Panc1 (cell line): ENCODE measurements around the gene FGF19. TPM values are rescaled to one million over a fixed set of nuclear protein-coding genes. Genes with fewer than 3 reads are reported as not detected.
A peak's percentile ranks its signal among the peaks of the same experiment; 100 is the strongest.

Experiments
- ATAC-seq: fragments of 200-7000 bp; cut with Tn5 transposase; 2 replicates; pipeline ENCODE4 v1.9.1; 2020; ENCODE audit warnings: mild to moderate bottlenecking, moderate library complexity
- BruUV-seq: library from RNA; stranded (reverse); fragments of 400-500 nt; replicated peaks from 2 replicates; lab custom pipeline; 2021; lab: Mats Ljungman, UMichigan
- CTCF ChIA-PET: fragments of 300-600 bp; sonication (Branson Sonifier 250); formaldehyde crosslinking; loops from one replicate; lab custom pipeline; 2022; ENCODE audit warnings: antibody characterized with exemption; lab: Charles Lee
- POLR2A ChIA-PET: fragments of 300-600 bp; sonication (Branson Sonifier 250); formaldehyde crosslinking; loops from one replicate; lab custom pipeline; 2022; ENCODE audit warnings: antibody characterized with exemption; lab: Charles Lee
- DNase-seq: peaks from one replicate; pipeline ENCODE4 v3.0.0-alpha.2; 2010; ENCODE audit warnings: low read depth, low spot score
- H3K27ac ChIP-seq: 2 replicates; pipeline ENCODE4 v1.5.1; 2011; ENCODE audit warnings: mild to moderate bottlenecking, low read length, inconsistent platforms
- H3K27me3 ChIP-seq: fragments of 200-500 bp; sonication (Bioruptor generic); 2 replicates; pipeline ENCODE4 v1.6.0; 2014; ENCODE audit warnings: low read length, inconsistent platforms; ENCODE audit not compliant: control insufficient read depth, insufficient read depth
- H3K36me3 ChIP-seq: fragments of 200-500 bp; sonication (Bioruptor generic); 2 replicates; pipeline ENCODE4 v1.5.1; 2014; ENCODE audit warnings: inconsistent platforms, mild to moderate bottlenecking, low read length, moderate library complexity; ENCODE audit not compliant: control insufficient read depth, insufficient read depth
- H3K4me1 ChIP-seq: 2 replicates; pipeline ENCODE4 v1.5.1; 2011; ENCODE audit warnings: inconsistent platforms, mild to moderate bottlenecking, low read length, moderate library complexity; ENCODE audit not compliant: control insufficient read depth, insufficient read depth
- H3K4me3 ChIP-seq, 2 experiments: 2 replicates each; pipeline ENCODE4 v1.5.1; 2011 to 2012; ENCODE audit warnings: low read depth in 2 of 2, low read length in 2 of 2, mild to moderate bottlenecking in 2 of 2, inconsistent platforms in 1 of 2, moderate library complexity in 1 of 2
- H3K9me3 ChIP-seq: fragments of 200-500 bp; sonication (Bioruptor generic); 2 replicates; pipeline ENCODE4 v1.5.1; 2014; ENCODE audit warnings: low read depth, mild to moderate bottlenecking, inconsistent platforms, low read length, moderate library complexity; ENCODE audit not compliant: control insufficient read depth, insufficient read depth
- POLR2AphosphoS5 ChIP-seq: IDR thresholded peaks from 2 replicates; pipeline ENCODE4 v1.6.1; 2012; ENCODE audit warnings: mild to moderate bottlenecking, low read depth, low read length, moderate library complexity
- SIN3A ChIP-seq: IDR thresholded peaks from 2 replicates; pipeline ENCODE4 v1.6.1; 2012; ENCODE audit warnings: low read depth, mild to moderate bottlenecking, low read length, moderate library complexity, borderline replicate concordance; ENCODE audit not compliant: insufficient read depth
- TCF7L2 ChIP-seq: IDR thresholded peaks from 2 replicates; pipeline ENCODE4 v1.6.1; 2011; ENCODE audit warnings: mild to moderate bottlenecking, low read depth, low read length, inconsistent platforms
- in situ Hi-C: cut with HindIII; loops from 2 replicates; pipeline ENCODE4 v1.10.0; 2016; ENCODE audit warnings: low sequenced_read_pairs, low pct_unique_long_range_greater_than_20kb
- intact Hi-C: fragments of 100-400 bp; cut with micrococcal nuclease; formaldehyde crosslinking; loops from one replicate; pipeline ENCODE4 v1.10.0; 2022; ENCODE audit not compliant: unreplicated experiment
- total RNA-seq: library from RNA; stranded (reverse); gene quantifications from one replicate; pipeline ENCODE4 v1.2.1, GENCODE V29; 2021; ENCODE audit not compliant: unreplicated experiment
- TF ChIP-seq, protein P1 (sequence below): fragments of 450-650 bp; IDR thresholded peaks from 2 replicates; pipeline ENCODE4 v1.5.1; 2017; ENCODE audit warnings: mild to moderate bottlenecking
- TF ChIP-seq, protein P2 (sequence below), 2 experiments: IDR thresholded peaks; 2 replicates each; pipeline ENCODE4 v1.6.1; 2011 to 2012; ENCODE audit warnings: low read depth in 2 of 2, control low read depth in 1 of 2, low read length in 1 of 2, mild to moderate bottlenecking in 1 of 2, moderate library complexity in 1 of 2; ENCODE audit not compliant: insufficient read depth in 1 of 2

FGF19 gene
- total RNA-seq, 1 experiment from 2014 or later: not detected

DNA sequence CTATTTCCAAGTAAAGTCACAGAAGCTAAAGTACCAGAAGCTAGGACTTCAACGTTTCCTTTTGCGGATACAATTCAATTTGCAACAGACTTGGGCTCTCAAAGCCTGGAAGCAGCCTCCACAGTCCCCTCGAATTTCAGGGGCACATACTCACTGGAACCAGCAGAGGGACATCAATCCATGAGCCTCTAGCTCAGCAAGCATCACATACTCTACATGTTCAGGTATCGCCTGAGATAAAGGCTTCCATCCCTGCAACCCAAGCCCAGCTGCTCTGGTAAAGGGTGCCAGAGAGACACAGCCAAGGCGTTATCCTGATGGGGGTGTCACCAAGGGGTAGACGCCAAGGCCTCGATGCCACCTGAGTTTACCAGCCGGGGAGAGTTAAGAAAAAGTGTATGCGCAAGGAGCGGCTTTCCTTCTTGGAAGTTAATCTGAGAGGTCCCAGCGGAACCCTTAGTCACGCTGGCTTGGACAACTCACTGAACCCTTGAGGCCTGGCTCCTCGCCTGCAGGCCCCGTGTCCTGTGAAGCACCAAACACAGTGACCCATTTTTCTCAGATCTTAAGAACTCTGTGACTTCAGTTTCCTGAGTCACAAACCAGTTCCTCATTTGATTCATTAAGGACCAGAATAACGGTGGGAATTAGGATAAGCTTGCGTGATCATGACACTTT, 41.7 kb downstream of the FGF19 start:
- no TSS peak for BruUV-seq
- intact Hi-C loops: no loop called here
- Histone ChIP-seq H3K4me1 (no peaks in the 10 kb centered on the region; the same call in 1 of the 2 replicates), H3K36me3 (no peaks in the 10 kb centered on the region), H3K9me3 (no peaks in the 10 kb centered on the region), H3K27ac (no peak overlapping the region), H3K4me3 (no peak overlapping the region), H3K27me3 (no peaks in the 10 kb centered on the region)
- no peak for TF ChIP-seq POLR2AphosphoS5
- TF ChIP-seq SIN3A: no peak
- TF ChIP-seq TCF7L2: no peak
- TF ChIP-seq, protein P1, sequence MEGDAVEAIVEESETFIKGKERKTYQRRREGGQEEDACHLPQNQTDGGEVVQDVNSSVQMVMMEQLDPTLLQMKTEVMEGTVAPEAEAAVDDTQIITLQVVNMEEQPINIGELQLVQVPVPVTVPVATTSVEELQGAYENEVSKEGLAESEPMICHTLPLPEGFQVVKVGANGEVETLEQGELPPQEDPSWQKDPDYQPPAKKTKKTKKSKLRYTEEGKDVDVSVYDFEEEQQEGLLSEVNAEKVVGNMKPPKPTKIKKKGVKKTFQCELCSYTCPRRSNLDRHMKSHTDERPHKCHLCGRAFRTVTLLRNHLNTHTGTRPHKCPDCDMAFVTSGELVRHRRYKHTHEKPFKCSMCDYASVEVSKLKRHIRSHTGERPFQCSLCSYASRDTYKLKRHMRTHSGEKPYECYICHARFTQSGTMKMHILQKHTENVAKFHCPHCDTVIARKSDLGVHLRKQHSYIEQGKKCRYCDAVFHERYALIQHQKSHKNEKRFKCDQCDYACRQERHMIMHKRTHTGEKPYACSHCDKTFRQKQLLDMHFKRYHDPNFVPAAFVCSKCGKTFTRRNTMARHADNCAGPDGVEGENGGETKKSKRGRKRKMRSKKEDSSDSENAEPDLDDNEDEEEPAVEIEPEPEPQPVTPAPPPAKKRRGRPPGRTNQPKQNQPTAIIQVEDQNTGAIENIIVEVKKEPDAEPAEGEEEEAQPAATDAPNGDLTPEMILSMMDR: no peak
- TF ChIP-seq, protein P2, sequence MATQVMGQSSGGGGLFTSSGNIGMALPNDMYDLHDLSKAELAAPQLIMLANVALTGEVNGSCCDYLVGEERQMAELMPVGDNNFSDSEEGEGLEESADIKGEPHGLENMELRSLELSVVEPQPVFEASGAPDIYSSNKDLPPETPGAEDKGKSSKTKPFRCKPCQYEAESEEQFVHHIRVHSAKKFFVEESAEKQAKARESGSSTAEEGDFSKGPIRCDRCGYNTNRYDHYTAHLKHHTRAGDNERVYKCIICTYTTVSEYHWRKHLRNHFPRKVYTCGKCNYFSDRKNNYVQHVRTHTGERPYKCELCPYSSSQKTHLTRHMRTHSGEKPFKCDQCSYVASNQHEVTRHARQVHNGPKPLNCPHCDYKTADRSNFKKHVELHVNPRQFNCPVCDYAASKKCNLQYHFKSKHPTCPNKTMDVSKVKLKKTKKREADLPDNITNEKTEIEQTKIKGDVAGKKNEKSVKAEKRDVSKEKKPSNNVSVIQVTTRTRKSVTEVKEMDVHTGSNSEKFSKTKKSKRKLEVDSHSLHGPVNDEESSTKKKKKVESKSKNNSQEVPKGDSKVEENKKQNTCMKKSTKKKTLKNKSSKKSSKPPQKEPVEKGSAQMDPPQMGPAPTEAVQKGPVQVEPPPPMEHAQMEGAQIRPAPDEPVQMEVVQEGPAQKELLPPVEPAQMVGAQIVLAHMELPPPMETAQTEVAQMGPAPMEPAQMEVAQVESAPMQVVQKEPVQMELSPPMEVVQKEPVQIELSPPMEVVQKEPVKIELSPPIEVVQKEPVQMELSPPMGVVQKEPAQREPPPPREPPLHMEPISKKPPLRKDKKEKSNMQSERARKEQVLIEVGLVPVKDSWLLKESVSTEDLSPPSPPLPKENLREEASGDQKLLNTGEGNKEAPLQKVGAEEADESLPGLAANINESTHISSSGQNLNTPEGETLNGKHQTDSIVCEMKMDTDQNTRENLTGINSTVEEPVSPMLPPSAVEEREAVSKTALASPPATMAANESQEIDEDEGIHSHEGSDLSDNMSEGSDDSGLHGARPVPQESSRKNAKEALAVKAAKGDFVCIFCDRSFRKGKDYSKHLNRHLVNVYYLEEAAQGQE (IDR thresholded peaks at IDR 0.05; ENCODE audit: insufficient read depth in 1 of 2, low read depth in 2 of 2, low read length in 1 of 2): no peak
- POLR2A ChIA-PET: no interaction called here
- CTCF ChIA-PET: interaction anchor here (0.6 to 1.2 kb wide), 3 partner anchors 8 to 584 kb away, joined by 3 to 5 read pairs (median 3); no protein-coding TSS in a partner anchor
- DNase-seq: no peak
- in situ Hi-C loops: no loop called here
- ATAC-seq: peak; percentile 63; the same call in 1 of the 2 replicates

DNA sequence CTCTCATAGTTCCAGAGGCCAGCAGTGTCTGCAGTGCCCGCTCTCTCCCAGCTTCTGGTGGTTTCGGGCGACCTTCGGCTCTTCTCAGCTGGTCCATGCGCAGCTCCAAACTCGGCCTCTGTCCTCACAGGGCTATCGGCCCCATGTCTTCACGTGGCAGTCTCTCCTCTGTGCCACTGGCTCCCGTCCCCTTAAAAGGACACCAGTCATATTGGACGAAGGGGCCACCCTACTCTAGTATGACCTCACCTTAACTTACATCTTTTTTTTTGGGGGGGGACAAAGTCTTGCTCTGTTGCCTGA, 42.5 kb downstream of the FGF19 start:
- no TSS peak for BruUV-seq
- ATAC-seq: no peak
- in situ Hi-C loops (no loop called here), intact Hi-C loops (no loop called here)
- ChIA-PET CTCF (interaction anchor here (0.6 to 1.2 kb wide), 2 partner anchors 9 to 182 kb away, joined by 5 to 9 read pairs; no protein-coding TSS in a partner anchor), POLR2A (no interaction called here)
- H3K27ac ChIP-seq: no peak overlapping the region
- H3K9me3 ChIP-seq: no peaks in the 10 kb centered on the region
- H3K4me1 ChIP-seq: no peaks in the 10 kb centered on the region; the same call in 1 of the 2 replicates
- no peak for DNase-seq
- TF ChIP-seq, protein P2 (IDR thresholded peaks at IDR 0.05; ENCODE audit: insufficient read depth in 1 of 2, low read depth in 2 of 2, low read length in 1 of 2): no peak
- TF ChIP-seq POLR2AphosphoS5 (no peak), SIN3A (no peak), TCF7L2 (no peak)
- TF ChIP-seq, protein P1: no peak
- H3K4me3 ChIP-seq: no peak overlapping the region
- H3K27me3 ChIP-seq: no peaks in the 10 kb centered on the region
- no peaks in the 10 kb centered on the region for H3K36me3 ChIP-seq
